Stimulated activated CD4-positive, alpha-beta T cell treated with anti-CD3 and anti-CD28 coated beads, Interleukin-2, amount 100 ng/mL, for 48 hours (primary cell): Measurements from ENCODE around the gene ZNF878.
"Not testable (repeated sequence)": the region's sequence is repeated elsewhere in the genome, so short reads cannot be mapped to it uniquely, and the experiment has no call there.

Experiments
- DNase-seq, 2 donors: peaks; one replicate each; pipeline ENCODE4 v3.0.0-alpha.2; 2020

Gene ZNF878

GRCh38 chr19:12052497-12053169 is at the start of gene ZNF878:
ZNF878 (minus strand) TSS chr19:12052961; CDS start chr19:12052801, 160 bp downstream.
- peak; percentile 52 to 60 for DNase-seq

GRCh38 chr19:12098040-12098439 is 45.3 kb upstream of the ZNF878 start:
- no peak for DNase-seq

GRCh38 chr19:12095111-12095790 is 42.5 kb upstream of the ZNF878 start:
- no peak for DNase-seq

DNA sequence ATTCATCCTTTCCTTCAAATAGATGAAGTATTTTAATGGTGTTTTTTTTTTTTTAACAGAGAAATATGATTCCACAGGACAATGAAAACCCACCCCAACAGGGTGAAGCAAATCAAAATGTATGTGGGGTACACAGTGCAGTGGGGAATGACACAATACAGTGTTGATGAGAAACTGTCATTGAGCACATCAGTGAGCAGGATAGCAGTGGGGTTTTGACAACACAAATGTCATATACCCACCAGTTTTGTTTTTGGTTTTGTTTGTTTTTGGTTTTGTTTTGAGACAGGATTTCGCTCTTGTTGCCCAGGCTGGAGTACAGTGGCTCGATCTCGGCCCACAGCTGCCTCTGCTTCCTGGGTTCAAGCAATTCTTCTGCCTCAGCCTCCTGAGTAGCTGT is 41.0 kb upstream of the ZNF878 start:
- DNase-seq = no peak

GRCh38 chr19:12092956-12093355 is 40.2 kb upstream of the ZNF878 start:
- no peak for DNase-seq

DNA sequence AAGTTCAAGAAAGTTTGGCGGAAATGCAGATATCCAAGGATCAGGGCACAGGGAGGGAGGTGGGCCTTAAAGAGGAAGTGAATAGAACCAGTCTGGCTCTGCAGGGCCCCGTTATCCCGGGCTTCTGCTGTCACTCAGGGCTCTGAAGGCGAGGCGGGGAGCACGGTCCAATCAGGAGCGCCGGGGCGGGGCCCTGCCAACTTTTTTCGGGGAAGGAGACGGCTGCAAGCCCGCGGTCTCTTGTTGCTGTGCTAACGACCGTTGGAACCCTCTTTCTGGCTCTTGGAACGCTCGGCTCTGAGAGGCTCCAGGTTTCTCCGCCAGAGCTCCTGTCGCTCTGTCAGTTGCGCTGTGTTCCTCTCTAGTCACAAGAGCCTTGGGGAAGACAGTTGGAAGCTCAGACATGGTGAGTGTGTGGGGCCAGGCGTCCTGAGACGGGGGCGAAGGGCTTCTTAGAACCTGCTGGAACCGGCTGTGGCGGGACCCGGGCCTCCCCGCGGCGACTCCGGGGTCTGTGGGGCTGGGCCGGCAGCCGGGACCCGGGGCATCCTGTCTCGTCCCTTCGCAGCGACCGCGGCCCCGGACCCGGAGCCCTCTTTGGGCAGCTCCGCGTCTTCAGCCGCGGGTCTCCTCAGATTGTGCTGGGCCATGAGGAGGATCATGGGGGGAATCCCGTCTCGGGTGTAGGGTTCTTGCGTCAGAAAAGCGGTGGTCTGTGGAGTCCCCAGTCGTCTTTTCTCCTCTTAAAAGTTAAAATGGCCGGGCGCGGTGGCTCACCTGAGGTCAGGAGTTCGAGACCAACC is 39.5 kb upstream of the ZNF878 start:
- DNase-seq = peak; percentile 61 to 62

- peak; percentile 68 to 70 for DNase-seq
Measured at GRCh38 chr19:12090807-12091206, 38.0 kb upstream of the ZNF878 start.

GRCh38 chr19:12085074-12085818 is 32.5 kb upstream of the ZNF878 start:
- DNase-seq = no peak

DNA sequence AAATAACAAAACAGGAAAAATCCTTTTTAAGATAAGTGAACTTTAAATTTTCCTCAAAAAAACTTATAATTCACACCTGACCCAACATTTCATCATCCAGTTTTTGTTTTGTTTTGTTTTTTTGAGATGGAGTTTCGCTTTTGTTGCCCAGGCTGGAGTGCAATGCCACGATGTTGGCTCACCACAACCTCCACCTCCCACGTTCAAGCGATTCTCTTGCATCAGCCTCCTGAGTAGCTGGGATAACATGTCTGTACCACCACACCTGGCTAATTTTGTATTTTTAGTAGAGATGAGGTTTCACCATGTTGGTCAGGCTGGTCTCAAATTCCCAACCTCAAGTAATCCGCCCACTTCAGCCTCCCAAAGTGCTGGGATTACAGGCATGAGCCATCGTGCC is 30.6 kb upstream of the ZNF878 start:
- not testable (repeated sequence) for DNase-seq

DNA sequence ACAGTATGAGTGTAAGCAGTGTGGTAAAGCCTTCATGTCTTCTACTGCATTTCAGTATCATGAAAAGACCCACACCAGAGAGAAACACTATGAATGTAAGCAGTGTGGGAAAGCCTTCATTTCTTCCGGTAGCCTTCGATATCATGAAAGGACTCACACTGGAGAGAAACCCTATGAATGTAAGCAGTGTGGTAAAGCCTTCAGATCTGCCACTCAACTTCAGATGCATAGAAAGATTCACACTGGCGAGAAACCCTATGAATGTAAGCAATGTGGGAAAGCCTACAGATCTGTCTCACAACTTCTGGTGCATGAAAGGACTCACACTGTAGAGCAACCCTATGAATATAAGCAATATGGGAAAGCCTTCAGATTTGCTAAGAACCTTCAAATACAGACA is 24.6 kb upstream of the ZNF878 start:
- DNase-seq = no peak

- not testable (repeated sequence) for DNase-seq
Measured at GRCh38 chr19:12076331-12076730, 23.6 kb upstream of the ZNF878 start.

GRCh38 chr19:12075538-12076139 is 22.9 kb upstream of the ZNF878 start:
- DNase-seq = no peak

DNA sequence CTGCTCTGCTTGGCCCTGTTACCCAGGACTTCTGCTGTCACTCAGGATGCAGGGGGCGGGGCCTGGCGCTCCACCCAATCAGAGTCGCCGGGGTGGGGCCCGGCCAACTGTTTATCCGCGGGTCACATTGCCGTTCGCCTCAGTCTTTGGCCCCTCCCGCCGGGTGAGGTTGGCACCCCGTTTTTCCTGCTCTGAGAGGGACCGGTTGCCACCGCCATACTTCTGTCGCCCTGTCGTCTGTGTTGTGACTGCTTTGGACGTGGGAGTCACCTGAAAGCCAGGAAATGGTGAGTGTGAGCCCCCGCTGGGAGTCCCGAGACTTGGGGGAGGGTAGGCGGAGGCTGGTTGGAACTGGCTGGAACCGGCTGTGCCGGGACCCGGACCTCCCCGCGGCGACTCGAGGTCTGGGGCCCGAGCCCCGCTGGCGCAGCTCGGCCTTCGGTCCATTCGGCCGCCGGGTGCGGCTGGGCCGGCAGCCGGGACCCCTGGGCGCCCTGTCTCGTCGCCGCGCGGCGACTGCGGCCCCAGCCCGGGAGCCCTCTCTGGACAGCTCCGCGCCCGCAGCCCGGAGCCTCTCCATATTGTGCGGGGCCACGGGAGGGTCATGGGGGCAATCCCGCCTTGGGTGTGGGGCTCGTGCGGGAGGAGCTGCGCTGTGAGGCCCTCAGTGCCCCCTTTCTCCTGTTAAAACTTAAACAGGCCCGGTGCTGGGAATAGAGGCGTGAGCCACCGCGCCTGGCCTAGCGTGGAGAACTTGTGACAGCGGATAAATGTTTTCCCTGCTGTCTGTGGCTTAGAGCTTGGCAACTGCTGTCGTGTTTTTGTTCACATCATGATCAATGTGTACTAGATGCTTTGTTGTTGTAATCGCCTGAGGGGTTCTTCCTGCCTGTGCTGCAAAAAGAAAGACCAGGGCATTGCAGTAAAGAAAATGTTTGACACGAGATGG is 12.1 kb upstream of the ZNF878 start, which contains the start of gene ZNF844:
TSS of gene ZNF844 (plus strand) at position 142 of the 949 bp plus-strand sequence. CDS start at position 285, 143 bp downstream.
- peak; percentile 70 to 72 for DNase-seq

DNA sequence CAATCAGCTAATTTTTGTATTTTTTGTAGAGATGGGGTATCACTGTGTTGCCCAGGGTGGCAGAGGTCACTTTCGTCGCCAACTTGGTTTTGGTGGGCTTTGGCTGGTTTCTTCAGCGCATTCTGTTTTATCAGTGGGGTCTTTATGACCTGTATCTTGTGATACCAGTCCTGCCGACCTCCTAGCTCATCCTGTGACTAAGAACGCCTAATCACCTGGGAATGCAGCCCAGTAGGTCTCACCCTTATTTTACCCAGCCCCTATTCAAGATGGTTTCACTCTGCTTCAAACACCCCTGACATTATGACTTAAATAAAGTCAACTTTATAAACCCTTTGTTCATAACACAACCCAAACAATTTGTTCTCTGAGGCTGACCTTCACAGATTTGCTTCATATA is 3.0 kb upstream of the ZNF878 start:
- DNase-seq = no peak

- DNase-seq = no peak
Measured at GRCh38 chr19:12052091-12052496, 667 bp downstream of the ZNF878 start.

DNA sequence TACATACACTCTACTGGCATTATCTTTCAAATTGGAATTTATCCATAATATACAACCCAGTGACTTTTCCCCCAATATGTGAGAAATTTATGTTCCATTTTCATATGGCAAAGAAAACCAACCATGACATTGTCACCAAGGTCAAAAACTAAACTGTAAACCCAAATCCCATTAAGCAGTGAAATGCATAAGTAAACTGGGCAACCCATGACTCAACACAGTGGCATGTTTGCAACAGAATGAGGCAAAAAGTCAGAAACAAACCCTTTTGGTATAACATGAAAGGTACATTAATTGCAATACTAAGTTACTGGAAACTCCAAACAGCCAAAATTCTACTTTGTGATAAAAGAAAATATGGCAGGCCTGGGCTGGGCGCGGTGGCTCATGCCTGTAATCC is 4.9 kb downstream of the ZNF878 start:
- no peak for DNase-seq

DNA sequence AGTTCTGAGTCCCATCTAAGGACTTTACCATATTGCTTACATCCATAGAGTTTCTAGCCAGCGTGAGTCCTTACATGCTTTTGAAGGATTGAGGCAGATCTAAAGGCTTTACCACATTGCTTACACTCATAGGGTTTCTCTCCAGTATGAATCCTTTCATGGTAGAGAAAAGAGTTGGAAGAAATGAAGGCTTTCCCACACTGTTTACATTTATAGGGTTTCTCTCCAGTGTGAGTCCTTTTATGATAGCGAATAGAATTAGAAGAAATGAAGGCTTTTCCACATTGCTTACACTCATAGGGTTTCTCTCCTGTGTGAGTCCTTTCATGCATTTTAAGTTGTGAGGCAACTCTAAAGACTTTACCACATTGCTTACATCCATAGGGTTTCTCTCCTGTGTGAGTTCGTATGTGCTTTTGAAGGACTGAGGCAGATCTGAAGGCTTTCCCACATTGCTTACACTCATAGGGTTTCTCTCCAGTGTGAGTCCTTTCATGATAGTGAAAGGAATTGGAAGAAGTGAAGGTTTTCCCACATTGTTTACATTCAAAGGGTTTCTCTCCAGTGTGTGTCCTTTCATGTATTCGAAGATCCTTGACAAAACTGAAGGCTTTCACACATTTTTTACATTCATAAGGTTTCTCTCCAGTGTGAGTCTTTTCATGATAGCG is 8.9 kb downstream of the ZNF878 start:
- no peak for DNase-seq

GRCh38 chr19:12042893-12043292 is 9.9 kb downstream of the ZNF878 start:
- no peak for DNase-seq

GRCh38 chr19:12035220-12036172 is 17.3 kb downstream of the ZNF878 start, which contains the start of gene ZNF433:
ZNF433 (minus strand) TSS chr19:12035679; CDS start chr19:12035539, 140 bp downstream.
- peak; percentile 61 to 72 for DNase-seq
